Hematopoietic multipotent progenitor cell treated with erythropoietin and hydrocortisone succinate and interleukin-3 and kit ligand, for 8 days (in vitro differentiated cells): ENCODE measurements around the gene BARX1.
"Not testable (repeated sequence)": the region's sequence is repeated elsewhere in the genome, so short reads cannot be mapped to it uniquely, and the experiment has no call there.

Experiments used
- DNase-seq: peaks from one replicate; pipeline ENCODE4 v3.0.0-alpha.2; 2015

The BARX1 gene

GRCh38 chr9:93965830-93966577, 10.8 kb upstream of the BARX1 start:
- DNase-seq, result no peak

GRCh38 chr9:93964685-93965084, 9.5 kb upstream of the BARX1 start:
- no peak for DNase-seq

DNA sequence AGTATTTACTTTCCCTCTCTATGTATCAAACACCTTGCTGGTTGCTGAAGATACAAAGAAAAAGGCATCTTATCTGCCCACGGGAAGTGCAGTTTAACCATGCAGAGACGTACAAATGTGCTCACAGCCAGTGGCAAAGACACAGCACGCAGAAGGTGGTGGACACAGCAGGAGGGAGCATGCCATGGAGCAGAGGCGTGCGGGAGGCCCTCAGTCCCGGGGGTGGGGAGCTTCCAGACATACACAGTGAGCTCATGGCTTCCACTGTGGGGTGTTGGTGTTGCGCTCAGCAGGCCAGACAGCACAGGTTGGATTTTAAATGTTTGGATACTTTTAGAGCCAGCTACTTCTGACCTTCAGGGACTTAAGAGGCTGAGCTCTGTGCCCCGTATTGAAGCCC, 8.8 kb upstream of the BARX1 start:
- DNase-seq, result no peak

DNA sequence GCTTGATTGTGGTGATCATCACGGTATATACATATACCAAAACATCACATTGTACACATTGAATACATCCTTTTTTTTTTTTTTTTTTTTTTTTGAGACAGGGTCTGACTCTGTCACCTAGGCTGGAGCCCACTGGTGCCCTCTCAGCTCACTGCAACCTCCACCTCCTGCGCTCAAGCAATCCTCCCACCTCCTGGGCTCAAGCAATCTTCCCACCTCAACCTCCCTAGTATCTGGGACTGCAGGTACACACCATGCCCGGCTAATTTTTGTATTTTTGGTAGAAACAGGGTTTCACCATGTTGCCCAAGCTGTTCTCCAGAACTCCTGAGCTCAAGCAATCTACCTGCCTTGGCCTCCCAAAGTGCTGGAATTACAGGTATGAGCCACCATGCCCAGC, 8.3 kb upstream of the BARX1 start:
- not testable (repeated sequence) for DNase-seq

DNA sequence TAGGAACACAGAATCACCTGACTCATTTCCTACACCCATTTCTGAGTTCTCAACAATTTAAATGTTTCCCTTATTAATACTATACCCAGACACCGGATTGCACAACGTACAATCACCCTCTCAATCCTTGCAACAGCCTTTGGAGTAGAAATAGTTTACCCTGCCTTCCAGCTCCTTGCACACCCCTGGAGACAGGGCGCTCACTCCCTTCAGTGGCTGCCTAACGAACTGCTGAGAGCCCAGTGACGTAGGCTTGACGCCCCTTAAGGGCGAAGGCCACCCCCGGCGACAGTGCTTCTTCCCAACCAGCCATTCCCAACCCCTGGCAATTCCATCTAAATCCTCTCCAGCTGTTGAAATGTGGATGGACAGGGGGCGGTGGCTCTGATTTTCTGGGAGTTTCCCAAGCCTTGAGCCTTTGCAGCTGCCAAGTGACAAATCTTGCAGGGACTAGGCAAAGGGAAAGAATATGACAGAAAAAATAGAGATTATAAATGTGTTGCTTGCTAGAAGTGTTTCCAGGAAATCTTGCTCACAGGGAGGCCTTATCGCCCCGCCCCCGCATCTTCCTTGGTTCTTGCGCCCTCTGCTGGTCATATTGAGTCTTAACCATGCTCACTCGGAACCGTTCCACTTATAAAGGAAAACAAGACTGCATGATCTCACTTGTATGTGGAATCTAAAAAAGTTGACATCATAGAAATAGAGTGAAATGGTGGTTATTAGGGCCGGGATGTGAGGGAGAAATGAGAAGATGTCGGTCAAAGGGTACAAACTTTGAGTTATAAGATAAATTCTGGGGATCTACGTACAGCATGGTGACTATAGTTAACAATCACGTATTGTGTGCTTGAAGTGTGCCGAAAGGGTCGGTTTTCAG, 7.6 kb upstream of the BARX1 start:
- peak; percentile 90 for DNase-seq

DNA sequence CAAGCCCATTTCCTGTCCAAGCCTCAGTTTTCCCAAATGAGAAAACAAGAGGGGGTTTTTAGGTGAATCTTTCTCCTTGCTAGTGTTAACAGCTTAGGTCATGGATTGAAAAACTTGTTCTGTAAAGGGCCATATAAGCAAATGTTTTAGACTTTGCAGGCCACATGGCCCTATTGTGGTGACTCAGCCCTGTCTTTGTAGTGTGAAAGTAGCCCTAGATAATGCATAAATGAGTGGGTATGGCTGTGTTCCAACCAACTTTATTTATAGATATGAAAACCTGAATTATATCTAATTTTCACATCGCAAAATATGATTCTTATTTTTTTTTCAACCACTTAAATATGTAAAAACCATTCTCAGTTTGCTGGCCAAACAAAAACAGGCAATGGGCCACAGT, 6.9 kb upstream of the BARX1 start:
- no peak for DNase-seq

DNA sequence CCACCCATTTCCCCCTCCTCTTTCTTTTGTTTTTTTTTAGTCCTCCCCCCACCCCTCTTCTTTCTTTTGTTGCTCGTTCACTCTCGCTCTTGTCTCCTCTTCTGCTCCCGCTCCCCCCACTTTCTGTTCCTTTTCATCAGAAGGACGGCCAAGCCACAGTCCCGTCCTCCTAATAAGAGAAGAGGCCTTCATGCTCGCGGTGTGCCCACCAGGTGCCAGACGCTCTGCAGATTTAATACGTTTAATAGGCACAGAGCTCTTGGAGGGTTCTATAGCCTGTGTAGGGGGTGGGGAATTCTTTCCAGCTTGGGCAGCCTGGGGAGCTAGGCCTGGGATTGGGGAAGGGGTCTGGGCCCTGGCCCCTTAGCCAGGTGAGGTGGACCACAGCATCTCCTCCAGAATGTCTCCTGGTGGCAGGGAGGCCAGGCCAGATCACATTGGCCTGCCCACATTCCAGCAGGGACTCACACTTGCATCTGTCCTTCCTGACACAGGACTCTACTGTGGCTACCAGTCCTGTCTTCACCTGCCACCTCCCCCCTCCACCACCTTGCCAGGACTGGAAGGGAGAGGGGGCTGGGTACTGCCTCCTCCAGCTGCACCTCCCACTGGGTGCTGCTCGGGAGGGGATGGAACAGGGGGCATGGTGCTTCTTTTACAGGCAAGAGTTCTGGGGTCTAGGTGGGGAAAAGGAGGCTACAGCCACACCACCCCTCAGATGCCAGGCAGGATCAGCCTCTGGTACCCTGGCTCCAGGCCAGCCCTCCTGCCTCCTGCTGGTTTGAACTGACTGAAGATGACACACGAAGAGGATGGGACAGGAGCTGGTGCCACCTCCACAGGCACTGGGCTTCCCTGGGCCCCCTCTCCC, 6.1 kb upstream of the BARX1 start:
- no peak for DNase-seq

DNA sequence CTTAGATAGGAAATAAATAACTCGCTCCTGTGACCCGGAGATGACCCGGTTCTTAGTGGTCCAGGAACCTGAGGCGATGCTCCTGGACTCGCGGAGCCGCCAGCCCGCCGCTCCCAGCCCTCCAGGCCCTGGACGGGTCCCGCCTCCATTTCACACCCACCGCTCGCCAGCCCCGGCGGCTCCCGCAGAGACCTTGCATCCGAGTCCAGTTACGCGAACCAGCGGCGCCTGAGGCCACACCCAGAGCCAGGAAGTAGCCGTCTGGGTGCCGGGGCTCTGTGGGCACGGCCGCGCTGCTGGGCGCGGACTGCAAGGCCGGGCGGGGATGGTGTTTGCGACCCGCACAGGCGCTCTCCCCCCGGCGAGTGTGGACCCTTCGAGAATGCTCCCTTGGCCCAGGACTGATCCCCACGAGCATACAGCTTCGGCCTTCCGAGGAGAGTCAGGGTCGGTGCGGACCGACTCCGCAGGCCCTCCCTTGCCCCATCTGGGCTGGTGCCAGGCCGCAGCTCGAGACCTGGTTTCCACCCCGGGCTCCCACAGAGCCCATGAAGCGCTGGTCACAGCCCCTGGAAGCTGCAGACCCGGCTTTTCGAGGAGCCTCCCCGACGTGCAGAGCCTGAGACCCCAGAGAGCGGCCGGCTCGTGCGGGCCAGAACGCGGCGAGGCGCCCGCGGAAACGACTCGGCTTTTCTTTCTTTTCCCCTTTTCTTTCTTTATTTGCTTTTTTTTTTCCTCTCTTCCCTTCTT, 5.2 kb upstream of the BARX1 start:
- DNase-seq, result no peak

- DNase-seq, result no peak
These were observed 4.6 kb upstream of the BARX1 start for GRCh38 chr9:93959739-93960154.

GRCh38 chr9:93958819-93959682, 3.9 kb upstream of the BARX1 start:
- no peak for DNase-seq

- no peak for DNase-seq
These were observed 3.1 kb upstream of the BARX1 start for GRCh38 chr9:93958121-93958818.

- no peak for DNase-seq
These were observed 1.0 kb upstream of the BARX1 start for GRCh38 chr9:93955981-93956784.

GRCh38 chr9:93954434-93955061, 607 bp downstream of the BARX1 start:
- DNase-seq, result no peak

- DNase-seq, result no peak
These were observed 1.4 kb downstream of the BARX1 start for GRCh38 chr9:93953496-93954433.

GRCh38 chr9:93952784-93953495, 2.2 kb downstream of the BARX1 start:
- DNase-seq, result no peak

GRCh38 chr9:93952119-93952783, 2.9 kb downstream of the BARX1 start:
- no peak for DNase-seq

GRCh38 chr9:93951655-93952118, 3.5 kb downstream of the BARX1 start:
- DNase-seq, result no peak
